GM21717 (cell line): Measurements from ENCODE around the gene KLF16.
A peak's percentile ranks its signal among the peaks of the same experiment; 100 is the strongest.

Experiments used
- ATAC-seq: cut with Tn5 transposase; IDR thresholded peaks from one replicate; pipeline ENCODE4 v1.9.1; 2021; ENCODE audit warnings: mild to moderate bottlenecking, moderate library complexity; ENCODE audit not compliant: unreplicated experiment

KLF16 gene

GRCh38 chr19:1871630-1872029, 8.3 kb upstream of the KLF16 start:
- no peak for ATAC-seq

- no peak for ATAC-seq
Measured at GRCh38 chr19:1871140-1871597, 7.8 kb upstream of the KLF16 start.

- ATAC-seq: no peak
Measured at GRCh38 chr19:1868971-1869370, 5.6 kb upstream of the KLF16 start.

- ATAC-seq: no peak
Measured at GRCh38 chr19:1867349-1867724, 4.0 kb upstream of the KLF16 start.

- ATAC-seq: no peak
Measured at GRCh38 chr19:1866693-1867348, 3.4 kb upstream of the KLF16 start.

GRCh38 chr19:1865172-1866010, 2.0 kb upstream of the KLF16 start:
- no peak for ATAC-seq

GRCh38 chr19:1864480-1865171, 1.2 kb upstream of the KLF16 start:
- ATAC-seq: no peak

GRCh38 chr19:1863638-1864479, 480 bp upstream of the KLF16 start:
- peak; percentile 34 for ATAC-seq

- ATAC-seq: peak; percentile 1
Measured at GRCh38 chr19:1862424-1863327, 703 bp downstream of the KLF16 start.

GRCh38 chr19:1862068-1862423, 1.3 kb downstream of the KLF16 start:
- no peak for ATAC-seq

- ATAC-seq: no peak
Measured at GRCh38 chr19:1861599-1862031, 1.8 kb downstream of the KLF16 start.

- no peak for ATAC-seq
Measured at GRCh38 chr19:1860821-1861598, 2.4 kb downstream of the KLF16 start.

GRCh38 chr19:1860042-1860775, 3.2 kb downstream of the KLF16 start:
- no peak for ATAC-seq

- no peak for ATAC-seq
Measured at GRCh38 chr19:1859331-1859781, 4.0 kb downstream of the KLF16 start.

GRCh38 chr19:1858412-1859081, 4.8 kb downstream of the KLF16 start:
- ATAC-seq: no peak

- ATAC-seq: no peak
Measured at GRCh38 chr19:1857648-1858326, 5.6 kb downstream of the KLF16 start.
